ENCODE measurements around the gene PSMD5. TPM values are rescaled to one million over a fixed set of nuclear protein-coding genes. Genes with fewer than 3 reads are reported as not detected.

Gene PSMD5
- polyA plus RNA-seq, 1 donor from 2014 or later: 11.7 TPM

DNA sequence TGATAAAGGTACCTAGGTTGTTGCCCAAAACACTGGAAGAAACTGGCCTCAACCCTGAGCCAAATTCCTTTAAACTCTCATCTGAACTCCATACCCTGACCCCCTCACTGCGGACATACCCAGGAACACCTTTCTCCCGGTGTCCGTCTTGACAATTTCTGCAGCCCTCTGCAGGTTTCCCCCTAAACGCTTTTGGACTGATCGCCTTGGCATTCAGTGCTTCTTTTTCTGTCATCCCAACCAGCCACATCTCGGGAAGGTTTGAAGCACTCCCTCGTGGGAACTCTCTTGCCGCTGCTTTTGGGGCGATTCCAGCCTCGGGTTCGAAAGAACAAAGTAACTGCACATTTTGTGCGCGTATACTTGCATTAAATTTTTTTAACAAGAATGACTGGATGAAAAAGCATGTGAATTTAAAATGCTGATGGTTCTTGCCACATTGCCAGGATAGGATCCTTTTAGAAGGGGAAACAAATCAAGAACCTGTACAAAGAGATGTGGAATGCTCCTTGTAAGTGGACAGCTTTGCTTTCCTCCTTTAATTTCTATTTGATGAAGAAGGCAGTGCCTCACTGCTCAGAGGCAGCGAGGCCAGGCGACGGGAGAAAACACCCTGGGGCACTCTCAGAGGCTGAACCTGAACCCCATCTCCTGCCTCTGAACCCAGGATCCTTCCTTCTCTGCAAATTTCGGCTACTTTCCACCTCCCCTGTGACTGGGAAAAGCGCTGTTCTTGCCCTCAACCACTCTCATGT, 615 bp downstream of the PSMD5 start:
- H3K9me2 ChIP-seq (ENCODE audit: insufficient read depth, low read length): no peaks in the 10 kb centered on the region
- peak overlapping the region; percentile 92 for H2AFZ ChIP-seq (ENCODE audit: low read depth, low read length)
- peak overlapping the region; percentile 90 for H3K9ac ChIP-seq (ENCODE audit: low read length)
- no peaks in the 10 kb centered on the region for H3K9me3 ChIP-seq (ENCODE audit: low read length)
- no peaks in the 10 kb centered on the region for H4K20me1 ChIP-seq (ENCODE audit: insufficient read depth)
- no peaks in the 10 kb centered on the region for H3K36me3 ChIP-seq (ENCODE audit: insufficient read depth, low read length)
- TF ChIP-seq POLR2AphosphoS5 (IDR thresholded peaks at IDR 0.05): no peak
- no peak for TF ChIP-seq MXI1 (conservative IDR thresholded peaks at IDR 0.05; ENCODE audit: poor library complexity, severe bottlenecking)
- TF ChIP-seq RAD21 (conservative IDR thresholded peaks at IDR 0.05): no peak
- TF ChIP-seq, protein P1, sequence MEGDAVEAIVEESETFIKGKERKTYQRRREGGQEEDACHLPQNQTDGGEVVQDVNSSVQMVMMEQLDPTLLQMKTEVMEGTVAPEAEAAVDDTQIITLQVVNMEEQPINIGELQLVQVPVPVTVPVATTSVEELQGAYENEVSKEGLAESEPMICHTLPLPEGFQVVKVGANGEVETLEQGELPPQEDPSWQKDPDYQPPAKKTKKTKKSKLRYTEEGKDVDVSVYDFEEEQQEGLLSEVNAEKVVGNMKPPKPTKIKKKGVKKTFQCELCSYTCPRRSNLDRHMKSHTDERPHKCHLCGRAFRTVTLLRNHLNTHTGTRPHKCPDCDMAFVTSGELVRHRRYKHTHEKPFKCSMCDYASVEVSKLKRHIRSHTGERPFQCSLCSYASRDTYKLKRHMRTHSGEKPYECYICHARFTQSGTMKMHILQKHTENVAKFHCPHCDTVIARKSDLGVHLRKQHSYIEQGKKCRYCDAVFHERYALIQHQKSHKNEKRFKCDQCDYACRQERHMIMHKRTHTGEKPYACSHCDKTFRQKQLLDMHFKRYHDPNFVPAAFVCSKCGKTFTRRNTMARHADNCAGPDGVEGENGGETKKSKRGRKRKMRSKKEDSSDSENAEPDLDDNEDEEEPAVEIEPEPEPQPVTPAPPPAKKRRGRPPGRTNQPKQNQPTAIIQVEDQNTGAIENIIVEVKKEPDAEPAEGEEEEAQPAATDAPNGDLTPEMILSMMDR (IDR thresholded peaks at IDR 0.05; ENCODE audit: poor library complexity, severe bottlenecking): no peak
- TF ChIP-seq EZH2 (IDR thresholded peaks at IDR 0.05; ENCODE audit: borderline replicate concordance, insufficient read depth, low read length, poor library complexity, severe bottlenecking): no peak
- TF ChIP-seq EP300 (conservative IDR thresholded peaks at IDR 0.05; ENCODE audit: poor library complexity, severe bottlenecking): no peak
- TF ChIP-seq TAF1 (IDR thresholded peaks at IDR 0.05; ENCODE audit: low read depth): no peak
- TF ChIP-seq, protein P2, sequence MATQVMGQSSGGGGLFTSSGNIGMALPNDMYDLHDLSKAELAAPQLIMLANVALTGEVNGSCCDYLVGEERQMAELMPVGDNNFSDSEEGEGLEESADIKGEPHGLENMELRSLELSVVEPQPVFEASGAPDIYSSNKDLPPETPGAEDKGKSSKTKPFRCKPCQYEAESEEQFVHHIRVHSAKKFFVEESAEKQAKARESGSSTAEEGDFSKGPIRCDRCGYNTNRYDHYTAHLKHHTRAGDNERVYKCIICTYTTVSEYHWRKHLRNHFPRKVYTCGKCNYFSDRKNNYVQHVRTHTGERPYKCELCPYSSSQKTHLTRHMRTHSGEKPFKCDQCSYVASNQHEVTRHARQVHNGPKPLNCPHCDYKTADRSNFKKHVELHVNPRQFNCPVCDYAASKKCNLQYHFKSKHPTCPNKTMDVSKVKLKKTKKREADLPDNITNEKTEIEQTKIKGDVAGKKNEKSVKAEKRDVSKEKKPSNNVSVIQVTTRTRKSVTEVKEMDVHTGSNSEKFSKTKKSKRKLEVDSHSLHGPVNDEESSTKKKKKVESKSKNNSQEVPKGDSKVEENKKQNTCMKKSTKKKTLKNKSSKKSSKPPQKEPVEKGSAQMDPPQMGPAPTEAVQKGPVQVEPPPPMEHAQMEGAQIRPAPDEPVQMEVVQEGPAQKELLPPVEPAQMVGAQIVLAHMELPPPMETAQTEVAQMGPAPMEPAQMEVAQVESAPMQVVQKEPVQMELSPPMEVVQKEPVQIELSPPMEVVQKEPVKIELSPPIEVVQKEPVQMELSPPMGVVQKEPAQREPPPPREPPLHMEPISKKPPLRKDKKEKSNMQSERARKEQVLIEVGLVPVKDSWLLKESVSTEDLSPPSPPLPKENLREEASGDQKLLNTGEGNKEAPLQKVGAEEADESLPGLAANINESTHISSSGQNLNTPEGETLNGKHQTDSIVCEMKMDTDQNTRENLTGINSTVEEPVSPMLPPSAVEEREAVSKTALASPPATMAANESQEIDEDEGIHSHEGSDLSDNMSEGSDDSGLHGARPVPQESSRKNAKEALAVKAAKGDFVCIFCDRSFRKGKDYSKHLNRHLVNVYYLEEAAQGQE (IDR thresholded peaks at IDR 0.05; ENCODE audit: borderline replicate concordance): no peak
- peak overlapping the region; percentile 74 for H3K4me3 ChIP-seq (ENCODE audit: low read length)
- H3K4me2 ChIP-seq (ENCODE audit: low read length): peak overlapping the region; percentile 48
- H3K27ac ChIP-seq (ENCODE audit: low read length): peak overlapping the region; percentile 90
- no peaks in the 10 kb centered on the region for H3F3A ChIP-seq (ENCODE audit: insufficient read depth, low read length, poor library complexity, severe bottlenecking)
- H3K27me3 ChIP-seq (ENCODE audit: insufficient read depth, low read depth, low read length): no peaks in the 10 kb centered on the region
- H3K79me2 ChIP-seq (replicated peaks; ENCODE audit: insufficient read depth, low read length): peaks cover 14% of the 10 kb centered on the region

DNA sequence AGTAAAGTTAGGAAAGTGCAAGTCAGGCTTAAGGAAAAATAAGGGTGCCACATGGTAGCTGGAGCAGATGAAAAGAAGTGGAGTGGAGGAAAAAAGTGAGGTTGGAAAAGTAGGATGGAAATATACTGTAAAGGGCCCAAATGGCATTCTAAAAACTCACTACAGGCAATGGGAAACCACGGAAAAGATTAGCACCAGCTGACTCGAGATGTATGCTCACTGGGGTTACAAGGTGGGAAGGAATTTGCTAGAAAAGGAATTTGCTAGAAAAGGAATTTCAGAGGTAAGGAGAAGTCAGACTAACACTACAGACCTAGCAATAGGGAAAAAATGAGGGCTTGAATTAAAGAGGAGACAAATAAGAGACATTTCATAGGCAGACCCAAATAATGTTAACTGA, 3.6 kb downstream of the PSMD5 start:
- H3K27me3 ChIP-seq (ENCODE audit: insufficient read depth, low read depth, low read length): no peaks in the 10 kb centered on the region
- no peaks in the 10 kb centered on the region for H3K9me2 ChIP-seq (ENCODE audit: insufficient read depth, low read length)
- no peak for TF ChIP-seq TAF1 (IDR thresholded peaks at IDR 0.05; ENCODE audit: low read depth)
- no peak for TF ChIP-seq MXI1 (conservative IDR thresholded peaks at IDR 0.05; ENCODE audit: poor library complexity, severe bottlenecking)
- TF ChIP-seq, protein P1 (IDR thresholded peaks at IDR 0.05; ENCODE audit: poor library complexity, severe bottlenecking): no peak
- no peak for TF ChIP-seq POLR2AphosphoS5 (IDR thresholded peaks at IDR 0.05)
- TF ChIP-seq EZH2 (IDR thresholded peaks at IDR 0.05; ENCODE audit: borderline replicate concordance, insufficient read depth, low read length, poor library complexity, severe bottlenecking): no peak
- H2AFZ ChIP-seq (ENCODE audit: low read depth, low read length): no peak overlapping the region
- H3K4me3 ChIP-seq (ENCODE audit: low read length): no peak overlapping the region
- peaks cover 14% of the 10 kb centered on the region for H3K79me2 ChIP-seq (replicated peaks; ENCODE audit: insufficient read depth, low read length)
- no peak overlapping the region for H3K4me2 ChIP-seq (ENCODE audit: low read length)
- no peaks in the 10 kb centered on the region for H4K20me1 ChIP-seq (ENCODE audit: insufficient read depth)
- no peaks in the 10 kb centered on the region for H3K9me3 ChIP-seq (ENCODE audit: low read length)
- no peak overlapping the region for H3K9ac ChIP-seq (ENCODE audit: low read length)
- H3K36me3 ChIP-seq (ENCODE audit: insufficient read depth, low read length): no peaks in the 10 kb centered on the region
- H3F3A ChIP-seq (ENCODE audit: insufficient read depth, low read length, poor library complexity, severe bottlenecking): no peaks in the 10 kb centered on the region
- no peak overlapping the region for H3K27ac ChIP-seq (ENCODE audit: low read length)
